Stimulated activated CD8-positive, alpha-beta memory T cell treated with anti-CD3 and anti-CD28 coated beads, Interleukin-15, amount 100 ng/mL, for 1 hour (primary cell): ENCODE data around the gene LAMC3.

Experiments
- DNase-seq: peaks from one replicate; pipeline ENCODE4 v3.0.0-alpha.2; 2020; ENCODE audit warnings: low read depth

LAMC3 gene

GRCh38 chr9:131045300-131046092 lies 36.5 kb downstream of the LAMC3 start:
- DNase-seq: no peak

GRCh38 chr9:131046093-131046380 lies 37.1 kb downstream of the LAMC3 start:
- no peak for DNase-seq

DNA sequence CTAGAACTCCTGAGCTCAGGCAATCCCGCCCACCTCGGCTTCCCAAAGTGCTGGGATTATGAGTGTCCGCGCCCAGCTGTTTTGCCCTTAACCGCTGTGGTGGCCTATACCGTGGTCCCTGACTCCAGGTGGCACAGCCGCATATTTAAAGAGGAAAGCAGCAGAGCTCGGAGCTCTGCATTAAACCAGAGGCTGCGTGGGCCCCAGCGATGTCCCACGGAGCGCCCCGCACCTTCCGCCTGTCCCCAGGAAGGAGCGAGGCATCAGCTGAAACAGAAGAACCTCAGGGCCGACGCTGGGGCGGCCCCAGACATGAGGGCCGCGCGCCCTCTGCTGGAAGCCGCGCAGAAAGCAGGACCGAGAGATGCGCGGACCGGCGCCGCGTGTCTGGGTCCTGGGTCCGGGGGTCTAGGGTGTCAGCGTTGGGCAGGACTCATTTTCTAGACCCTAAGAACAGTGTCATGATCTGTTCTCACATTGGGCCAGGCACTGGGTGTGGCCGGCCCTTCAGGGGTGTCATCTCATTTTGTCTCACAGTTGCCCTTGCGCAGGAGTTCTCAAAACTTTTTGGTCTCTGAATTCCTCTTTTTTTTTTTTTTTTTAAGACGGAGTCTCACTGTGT lies 37.7 kb downstream of the LAMC3 start:
- peak; percentile 46 for DNase-seq

DNA sequence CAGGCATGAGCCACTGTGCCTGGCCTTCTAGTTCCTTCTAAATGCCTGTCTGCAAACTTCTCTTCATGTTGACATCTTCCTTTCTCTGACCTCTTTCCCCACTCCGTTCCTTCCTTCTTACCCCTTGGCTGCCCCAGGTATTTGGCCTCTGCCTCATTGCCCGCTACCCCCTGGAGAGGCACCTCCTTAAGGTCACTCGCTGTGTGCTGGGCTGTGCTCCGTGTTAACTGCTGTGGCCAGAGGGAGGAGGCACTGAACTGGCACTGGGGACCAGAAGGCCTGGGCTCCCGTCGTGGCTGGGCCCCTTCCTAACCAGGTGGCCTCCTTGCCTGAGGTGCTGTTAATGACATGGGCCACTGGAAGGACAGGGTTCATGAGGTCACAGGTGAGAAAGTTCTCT lies 39.4 kb downstream of the LAMC3 start:
- DNase-seq: no peak

DNA sequence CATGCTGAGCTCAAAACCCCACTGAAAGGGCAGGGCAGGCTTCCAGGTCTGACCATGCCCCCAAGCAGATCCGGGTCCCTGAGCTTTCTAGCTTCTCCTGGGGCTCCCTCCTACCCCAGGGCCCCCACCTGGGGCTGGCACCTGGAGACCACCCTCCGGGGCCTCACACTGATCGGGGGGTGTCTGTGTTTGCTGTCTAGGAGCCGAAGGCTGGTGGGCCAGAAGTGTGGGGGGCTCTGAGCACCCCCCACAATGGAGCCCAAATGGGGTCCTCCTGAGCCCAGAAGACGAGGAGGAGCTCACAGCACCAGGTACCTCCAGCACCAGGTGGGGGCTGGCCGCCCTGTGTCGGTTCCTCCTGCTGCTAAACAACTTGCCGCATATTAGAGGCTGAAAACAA lies 39.8 kb downstream of the LAMC3 start:
- no peak for DNase-seq

GRCh38 chr9:131049829-131050715 lies 41.1 kb downstream of the LAMC3 start:
- DNase-seq: no peak

DNA sequence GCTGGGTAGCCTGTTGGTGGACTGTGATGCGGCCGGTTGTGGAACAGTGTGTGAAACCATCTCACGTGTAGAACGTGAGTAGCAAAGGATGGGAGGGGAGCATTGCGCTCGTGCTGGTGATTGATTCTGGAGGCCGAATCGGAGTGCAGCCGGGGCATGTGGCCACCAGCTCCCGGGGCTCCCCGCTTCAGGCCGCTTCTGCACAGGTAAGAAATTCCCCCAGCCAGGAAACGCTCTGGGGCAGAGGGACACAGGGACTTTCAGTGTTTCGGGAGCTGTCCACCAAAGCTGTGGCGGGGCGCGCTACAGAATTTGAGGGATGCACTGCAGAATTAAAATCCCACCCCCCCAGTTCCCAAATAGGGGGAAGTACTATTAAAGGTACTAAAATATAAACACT lies 41.9 kb downstream of the LAMC3 start:
- no peak for DNase-seq

- no peak for DNase-seq
Measured at GRCh38 chr9:131051592-131052517, 42.9 kb downstream of the LAMC3 start.

GRCh38 chr9:131053896-131054295 lies 44.9 kb downstream of the LAMC3 start:
- no peak for DNase-seq

DNA sequence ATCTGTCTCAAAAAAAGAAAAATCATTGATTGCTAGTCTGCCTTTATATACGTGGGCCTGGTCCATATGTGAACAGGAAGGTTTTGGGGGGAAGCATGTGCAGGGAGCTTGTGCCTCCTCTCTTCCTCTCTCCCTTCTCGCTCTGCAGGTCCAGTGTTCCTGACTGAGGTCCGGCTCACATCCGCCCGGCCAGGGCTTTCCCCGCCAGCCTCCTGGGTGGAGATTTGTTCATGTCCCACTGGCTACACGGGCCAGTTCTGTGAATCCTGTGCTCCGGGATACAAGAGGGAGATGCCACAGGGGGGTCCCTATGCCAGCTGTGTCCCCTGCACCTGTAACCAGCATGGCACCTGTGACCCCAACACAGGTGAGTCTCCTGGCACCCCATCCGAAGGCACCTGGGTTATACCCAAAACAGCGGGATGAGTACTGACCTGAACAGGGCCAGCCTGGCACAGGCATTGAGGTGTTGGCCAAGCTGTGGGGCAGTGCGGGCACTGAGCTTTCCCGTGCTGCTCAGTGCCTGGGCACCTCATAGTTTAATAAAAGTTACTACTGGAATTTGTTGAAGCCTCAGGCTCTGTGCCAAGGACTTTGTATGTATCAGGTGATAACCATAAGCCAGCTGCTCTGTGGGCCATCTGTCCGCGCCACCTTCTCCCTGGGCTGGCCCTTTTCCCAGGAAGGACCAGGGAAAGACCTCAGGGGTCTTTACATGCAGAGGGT lies 48.0 kb downstream of the LAMC3 start:
- DNase-seq: no peak

DNA sequence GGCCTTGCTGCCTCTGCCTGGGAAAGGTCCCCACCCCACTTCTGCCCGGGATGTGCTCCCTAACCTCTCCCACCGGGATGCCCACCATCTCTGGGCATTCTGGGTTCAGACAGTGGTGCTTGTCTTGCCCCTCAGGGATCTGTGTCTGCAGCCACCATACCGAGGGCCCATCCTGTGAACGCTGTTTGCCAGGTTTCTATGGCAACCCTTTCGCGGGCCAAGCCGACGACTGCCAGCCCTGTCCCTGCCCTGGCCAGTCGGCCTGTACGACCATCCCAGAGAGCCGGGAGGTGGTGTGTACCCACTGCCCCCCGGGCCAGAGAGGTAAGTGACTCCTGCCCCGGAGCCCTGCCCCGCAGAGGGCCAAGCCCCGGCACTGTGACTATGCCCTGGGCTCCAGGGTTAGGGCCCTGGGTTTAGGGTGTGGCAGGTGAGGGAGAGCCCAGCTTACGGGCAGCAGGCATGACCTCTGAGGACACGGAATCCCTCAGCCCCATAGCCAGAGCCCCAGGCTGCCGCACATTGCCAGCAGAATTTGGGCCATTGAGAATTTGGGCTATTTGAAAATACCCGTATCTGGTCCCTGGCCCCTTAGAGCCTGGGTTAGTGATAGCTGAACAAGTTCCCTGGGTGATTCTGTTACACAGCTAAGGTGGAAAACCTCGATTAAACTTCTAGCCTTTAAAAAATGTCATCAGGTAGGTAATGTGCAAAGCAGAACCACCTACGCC lies 52.1 kb downstream of the LAMC3 start:
- no peak for DNase-seq

GRCh38 chr9:131062969-131063368 lies 54.0 kb downstream of the LAMC3 start:
- DNase-seq: no peak

DNA sequence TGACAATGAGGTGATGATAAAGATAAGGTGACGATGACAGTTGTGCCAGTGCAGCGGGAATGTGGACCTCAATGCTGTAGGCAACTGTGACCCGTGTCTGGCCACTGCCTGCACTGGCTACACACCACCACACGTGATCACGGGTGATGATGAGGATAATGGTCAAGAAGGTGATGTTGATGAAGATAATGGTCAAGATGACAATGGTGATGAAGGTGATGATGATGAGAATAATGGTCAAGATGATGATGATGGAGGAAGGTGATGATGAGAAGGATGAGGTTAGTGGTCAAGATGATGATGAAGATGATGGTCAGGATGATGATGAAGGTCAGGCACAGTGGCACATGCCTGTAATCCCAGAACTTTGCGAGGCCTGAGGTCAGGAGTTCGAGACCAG lies 56.6 kb downstream of the LAMC3 start:
- no peak for DNase-seq

- DNase-seq: no peak
Measured at GRCh38 chr9:131067625-131068024, 58.7 kb downstream of the LAMC3 start.

DNA sequence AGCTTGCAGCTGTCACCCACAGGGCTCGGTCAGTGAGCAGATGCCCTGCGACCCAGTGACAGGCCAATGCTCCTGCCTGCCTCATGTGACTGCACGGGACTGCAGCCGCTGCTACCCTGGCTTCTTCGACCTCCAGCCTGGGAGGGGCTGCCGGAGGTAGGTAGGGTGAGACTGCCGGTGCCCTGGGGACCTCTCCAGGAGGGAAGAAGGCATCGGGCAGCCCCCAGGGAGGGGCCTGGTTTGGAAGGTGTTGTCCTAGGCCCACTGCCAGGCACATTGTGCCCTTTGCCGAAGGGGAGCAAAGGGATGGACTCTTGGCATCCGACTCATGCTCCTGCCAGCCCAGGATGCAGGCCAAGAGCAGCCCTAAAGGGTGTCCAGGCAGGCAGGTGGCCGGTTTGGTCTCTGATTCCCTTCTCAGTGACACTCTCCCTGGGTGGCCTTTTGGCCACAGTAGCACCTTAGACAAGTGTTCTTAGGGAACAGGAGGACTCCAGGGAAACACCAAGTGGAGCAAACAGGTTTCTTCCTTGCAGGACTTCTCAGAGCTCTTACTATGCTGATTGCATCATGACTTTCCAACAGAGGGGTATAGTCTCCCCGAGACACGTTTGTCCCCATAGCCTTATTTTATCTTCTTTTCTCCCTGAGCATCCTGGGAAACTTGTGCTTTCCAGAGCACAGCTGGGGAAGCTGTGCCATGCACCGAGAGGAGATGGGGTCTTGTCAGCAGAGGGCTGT lies 59.3 kb downstream of the LAMC3 start:
- no peak for DNase-seq

DNA sequence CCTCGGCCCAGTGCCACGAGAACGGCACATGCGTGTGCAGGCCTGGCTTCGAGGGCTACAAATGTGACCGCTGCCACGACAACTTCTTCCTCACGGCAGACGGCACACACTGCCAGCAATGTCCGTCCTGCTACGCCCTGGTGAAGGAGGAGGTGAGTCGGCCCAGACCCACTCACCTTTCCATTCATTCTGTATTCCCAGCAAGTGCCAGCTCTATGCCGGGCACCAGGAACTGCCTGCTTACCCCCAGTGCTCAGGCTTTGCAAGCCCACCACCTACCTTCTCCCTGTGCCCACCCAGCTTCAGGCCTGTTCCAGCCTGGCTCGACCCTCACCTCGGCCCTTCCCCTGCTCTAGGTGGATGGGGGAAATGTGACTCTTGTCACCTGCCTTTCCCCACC lies 60.7 kb downstream of the LAMC3 start:
- no peak for DNase-seq

DNA sequence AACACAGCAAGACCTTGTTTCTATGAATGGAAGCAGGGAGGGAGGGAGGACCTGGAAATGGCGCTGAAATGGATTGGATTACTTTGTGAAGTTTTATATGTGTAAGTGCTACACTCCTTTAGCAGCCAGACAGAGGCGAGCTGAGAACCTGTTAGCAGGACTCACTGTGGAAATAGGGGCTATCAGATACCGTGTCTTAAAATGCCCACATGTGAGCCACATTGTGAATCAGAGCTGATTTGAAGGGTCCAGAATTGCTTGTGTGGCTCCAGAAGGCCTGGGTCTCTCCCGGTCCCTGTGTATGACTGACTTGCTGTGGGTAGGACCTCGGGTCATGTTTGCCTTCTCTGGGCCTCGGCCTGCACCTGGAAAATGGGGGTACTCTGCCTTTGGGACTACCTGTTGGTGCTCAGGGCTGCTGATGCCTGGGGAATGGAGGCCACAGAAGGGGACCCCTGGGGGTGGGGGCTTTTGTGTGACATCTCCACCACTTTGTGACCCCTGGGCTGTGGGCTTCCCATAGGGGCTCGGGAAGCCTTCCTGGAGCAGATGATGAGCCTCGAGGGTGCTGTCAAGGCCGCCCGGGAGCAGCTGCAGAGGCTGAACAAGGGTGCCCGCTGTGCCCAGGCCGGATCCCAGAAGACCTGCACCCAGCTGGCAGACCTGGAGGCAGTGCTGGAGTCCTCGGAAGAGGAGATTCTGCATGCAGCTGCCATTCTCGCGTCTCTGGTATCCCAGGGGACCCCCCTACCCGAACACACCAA lies 63.3 kb downstream of the LAMC3 start:
- no peak for DNase-seq

- no peak for DNase-seq
Measured at GRCh38 chr9:131072871-131073237, 63.9 kb downstream of the LAMC3 start.
